Activated CD4-positive, alpha-beta T cell treated with anti-CD3 and anti-CD28 coated beads for 36 hours (primary cell): ENCODE results near the gene PRM1. TPM values are rescaled to one million over a fixed set of nuclear protein-coding genes. Genes with fewer than 3 reads are reported as not detected.

Source experiments
- ATAC-seq: fragments of 200-7000 bp; cut with Tn5 transposase; one replicate; pipeline ENCODE4 v1.10.0; 2021; ENCODE audit warnings: mild to moderate bottlenecking, moderate library complexity
- CTCF ChIA-PET: fragments of 350-600 bp; sonication (Branson Sonifier 250); formaldehyde crosslinking; loops from one replicate; lab custom pipeline; 2021; ENCODE audit warnings: antibody characterized with exemption; lab: Charles Lee
- POLR2A ChIA-PET: fragments of 350-600 bp; sonication (Branson Sonifier 250); formaldehyde crosslinking; loops from one replicate; lab custom pipeline; 2021; ENCODE audit warnings: antibody characterized with exemption, inconsistent platforms; lab: Charles Lee
- DNase-seq: peaks from one replicate; pipeline ENCODE4 v3.0.0-alpha.2; 2020
- H3K27ac Mint-ChIP-seq: one replicate; pipeline ENCODE4 v1.8.0; 2021; ENCODE audit warnings: mixed read lengths
- H3K27me3 Mint-ChIP-seq: one replicate; pipeline ENCODE4 v1.8.0; 2021; ENCODE audit warnings: mixed read lengths
- H3K36me3 Mint-ChIP-seq: one replicate; pipeline ENCODE4 v1.8.0; 2021; ENCODE audit warnings: low read depth, mixed read lengths
- H3K4me1 Mint-ChIP-seq: one replicate; pipeline ENCODE4 v1.8.0; 2021; ENCODE audit warnings: mixed read lengths
- H3K4me3 Mint-ChIP-seq: one replicate; pipeline ENCODE4 v1.8.0; 2021; ENCODE audit warnings: mild to moderate bottlenecking, moderate library complexity, mixed read lengths
- H3K9me3 Mint-ChIP-seq: one replicate; pipeline ENCODE4 v1.8.0; 2021; ENCODE audit warnings: low read depth, mixed read lengths
- intact Hi-C, 2 experiments: fragments of 100-400 bp; cut with DNase I in 1 of 2; cut with micrococcal nuclease in 1 of 2; formaldehyde crosslinking; loops; one replicate each; pipeline versions ENCODE4 v1.14.2 to v1.15.1; 2022 to 2024; cut with DNase I, micrococcal nuclease
- total RNA-seq, 2 experiments: library from RNA; stranded (reverse); gene quantifications; one replicate each; pipeline ENCODE4 v1.2.3, GENCODE V29; 2021

The PRM1 gene
- total RNA-seq, 2 experiments from 2014 or later = not detected

- intact Hi-C loops = loop anchor here in 1 of 2 experiments (2.0 to 5.0 kb wide), 3 partner anchors 13 to 51 kb away; no protein-coding TSS in a partner anchor
- ChIA-PET POLR2A (interaction anchor here (0.6 kb wide), 1 partner anchor 13 kb away, joined by 3 read pairs; no protein-coding TSS in a partner anchor), CTCF (no interaction called here)
- Mint-ChIP-seq H3K4me3 (no peak overlapping the region), H3K9me3 (no peaks in the 10 kb centered on the region), H3K27ac (peak overlapping the region; percentile 48), H3K36me3 (no peaks in the 10 kb centered on the region), H3K27me3 (no peaks in the 10 kb centered on the region), H3K4me1 (peaks cover 38% of the 10 kb centered on the region)
- no peak for DNase-seq
- ATAC-seq = no peak
These were observed 32.6 kb upstream of the PRM1 start for GRCh38 chr16:11313493-11314308.

GRCh38 chr16:11312718-11313492, 31.8 kb upstream of the PRM1 start:
- CTCF ChIA-PET = interaction anchor here (1.3 kb wide), 1 partner anchor 12 kb away, joined by 4 read pairs; no protein-coding TSS in a partner anchor
- POLR2A ChIA-PET = interaction anchor here (0.6 kb wide), 1 partner anchor 14 kb away, joined by 3 read pairs; no protein-coding TSS in a partner anchor
- H3K4me1 Mint-ChIP-seq = peaks cover 38% of the 10 kb centered on the region
- no peaks in the 10 kb centered on the region for H3K27me3 Mint-ChIP-seq
- intact Hi-C loops = loop anchor here in 1 of 2 experiments (2.0 to 5.0 kb wide), 3 partner anchors 14 to 51 kb away; no protein-coding TSS in a partner anchor
- no peak overlapping the region for H3K4me3 Mint-ChIP-seq
- DNase-seq = peak; percentile 47
- H3K9me3 Mint-ChIP-seq = no peaks in the 10 kb centered on the region
- peak overlapping the region; percentile 43 for H3K27ac Mint-ChIP-seq
- no peaks in the 10 kb centered on the region for H3K36me3 Mint-ChIP-seq
- peak; percentile 24 for ATAC-seq

- intact Hi-C loops = loop anchor here (1.0 to 5.0 kb wide), 6 partner anchors 17 to 58 kb away; no protein-coding TSS in a partner anchor
- DNase-seq (peak; percentile 42), ATAC-seq (no peak)
- Mint-ChIP-seq H3K27me3 (no peaks in the 10 kb centered on the region), H3K4me1 (peaks cover 38% of the 10 kb centered on the region), H3K36me3 (no peaks in the 10 kb centered on the region), H3K9me3 (no peaks in the 10 kb centered on the region), H3K27ac (peak overlapping the region; percentile 65), H3K4me3 (no peak overlapping the region)
- ChIA-PET POLR2A (interaction anchor here (1.0 kb wide), 2 partner anchors 9 to 56 kb away, joined by 3 to 4 read pairs; partner anchors contain the start of gene SOCS1), CTCF (interaction anchor here (0.6 to 1.1 kb wide), 3 partner anchors 10 to 112 kb away, joined by 3 to 4 read pairs (median 3); no protein-coding TSS in a partner anchor)
These were observed 29.9 kb upstream of the PRM1 start for GRCh38 chr16:11310997-11311561.

- CTCF ChIA-PET = interaction anchor here (1.1 kb wide), 1 partner anchor 12 kb away, joined by 3 read pairs; no protein-coding TSS in a partner anchor
- H3K27me3 Mint-ChIP-seq = no peaks in the 10 kb centered on the region
- H3K36me3 Mint-ChIP-seq = no peaks in the 10 kb centered on the region
- POLR2A ChIA-PET = interaction anchor here (1.0 kb wide), 1 partner anchor 55 kb away, joined by 4 read pairs; the partner anchor contains the start of gene SOCS1
- peaks cover 38% of the 10 kb centered on the region for H3K4me1 Mint-ChIP-seq
- H3K27ac Mint-ChIP-seq = peak overlapping the region; percentile 65
- H3K9me3 Mint-ChIP-seq = no peaks in the 10 kb centered on the region
- intact Hi-C loops = loop anchor here (2.0 to 5.0 kb wide), 3 partner anchors 47 to 58 kb away; no protein-coding TSS in a partner anchor
- no peak overlapping the region for H3K4me3 Mint-ChIP-seq
- ATAC-seq (no peak), DNase-seq (no peak)
These were observed 29.5 kb upstream of the PRM1 start for GRCh38 chr16:11310634-11310977.

GRCh38 chr16:11309895-11310633, 28.9 kb upstream of the PRM1 start:
- POLR2A ChIA-PET = no interaction called here
- no peaks in the 10 kb centered on the region for H3K36me3 Mint-ChIP-seq
- intact Hi-C loops = loop anchor here (2.0 to 5.0 kb wide), 3 partner anchors 47 to 57 kb away; no protein-coding TSS in a partner anchor
- H3K27ac Mint-ChIP-seq = peak overlapping the region; percentile 33
- ATAC-seq (no peak), DNase-seq (no peak)
- no peaks in the 10 kb centered on the region for H3K9me3 Mint-ChIP-seq
- no peak overlapping the region for H3K4me3 Mint-ChIP-seq
- H3K4me1 Mint-ChIP-seq = peaks cover 38% of the 10 kb centered on the region
- no peaks in the 10 kb centered on the region for H3K27me3 Mint-ChIP-seq
- CTCF ChIA-PET = interaction anchor here (1.1 kb wide), 1 partner anchor 11 kb away, joined by 3 read pairs; no protein-coding TSS in a partner anchor

GRCh38 chr16:11308493-11309283, 27.6 kb upstream of the PRM1 start:
- H3K9me3 Mint-ChIP-seq = no peaks in the 10 kb centered on the region
- intact Hi-C loops = no loop called here
- no peaks in the 10 kb centered on the region for H3K36me3 Mint-ChIP-seq
- H3K27ac Mint-ChIP-seq = no peak overlapping the region
- no peak for DNase-seq
- CTCF ChIA-PET = interaction anchor here (0.6 kb wide), 1 partner anchor 570 kb away, joined by 3 read pairs; no protein-coding TSS in a partner anchor
- no peak for ATAC-seq
- H3K4me3 Mint-ChIP-seq = no peak overlapping the region
- H3K27me3 Mint-ChIP-seq = no peaks in the 10 kb centered on the region
- POLR2A ChIA-PET = no interaction called here
- H3K4me1 Mint-ChIP-seq = peaks cover 35% of the 10 kb centered on the region

GRCh38 chr16:11307639-11308492, 26.7 kb upstream of the PRM1 start:
- Mint-ChIP-seq H3K27me3 (no peaks in the 10 kb centered on the region), H3K27ac (no peak overlapping the region), H3K4me1 (peaks cover 27% of the 10 kb centered on the region), H3K36me3 (no peaks in the 10 kb centered on the region), H3K9me3 (no peaks in the 10 kb centered on the region), H3K4me3 (no peak overlapping the region)
- ATAC-seq (no peak), DNase-seq (no peak)
- ChIA-PET CTCF (interaction anchor here (0.6 kb wide), 1 partner anchor 569 kb away, joined by 3 read pairs; no protein-coding TSS in a partner anchor), POLR2A (interaction anchor here (0.6 kb wide), 1 partner anchor 344 kb away, joined by 3 read pairs; no protein-coding TSS in a partner anchor)
- intact Hi-C loops = no loop called here

GRCh38 chr16:11306997-11307638, 26.0 kb upstream of the PRM1 start:
- intact Hi-C loops = no loop called here
- no peaks in the 10 kb centered on the region for H3K9me3 Mint-ChIP-seq
- H3K4me3 Mint-ChIP-seq = no peak overlapping the region
- H3K36me3 Mint-ChIP-seq = no peaks in the 10 kb centered on the region
- no peaks in the 10 kb centered on the region for H3K27me3 Mint-ChIP-seq
- H3K27ac Mint-ChIP-seq = no peak overlapping the region
- CTCF ChIA-PET = no interaction called here
- H3K4me1 Mint-ChIP-seq = peaks cover 20% of the 10 kb centered on the region
- ATAC-seq (peak; percentile 37), DNase-seq (peak; percentile 27)
- POLR2A ChIA-PET = interaction anchor here (0.6 kb wide), 1 partner anchor 343 kb away, joined by 3 read pairs; no protein-coding TSS in a partner anchor

- ATAC-seq (no peak), DNase-seq (no peak)
- Mint-ChIP-seq H3K27ac (no peak overlapping the region), H3K4me1 (peaks cover 14% of the 10 kb centered on the region), H3K4me3 (no peak overlapping the region), H3K9me3 (no peaks in the 10 kb centered on the region), H3K27me3 (no peaks in the 10 kb centered on the region), H3K36me3 (no peaks in the 10 kb centered on the region)
- intact Hi-C loops = no loop called here
- ChIA-PET POLR2A (no interaction called here), CTCF (no interaction called here)
These were observed 25.3 kb upstream of the PRM1 start for GRCh38 chr16:11306381-11306780.
